KOPT-K1 (cell line): ENCODE measurements around the gene CAMTA1.

Source experiments
- H3K27ac ChIP-seq: fragments of 200-600 bp; sonication (generic); 2 replicates; pipeline ENCODE4 v1.5.1; 2016; ENCODE audit warnings: antibody characterized with exemption, mild to moderate bottlenecking, low read depth, low read length; ENCODE audit not compliant: poor library complexity, severe bottlenecking
- H3K36me3 ChIP-seq: fragments of 200-600 bp; sonication (generic); 2 replicates; pipeline ENCODE4 v1.5.1; 2017; ENCODE audit warnings: antibody characterized with exemption, mild to moderate bottlenecking, low read length, moderate library complexity; ENCODE audit not compliant: insufficient read depth
- H3K9me3 ChIP-seq: fragments of 200-600 bp; sonication (generic); 2 replicates; pipeline ENCODE4 v1.5.1; 2017; ENCODE audit warnings: antibody characterized with exemption, low read length, mild to moderate bottlenecking; ENCODE audit not compliant: insufficient read depth, poor library complexity, severe bottlenecking

CAMTA1 gene

DNA sequence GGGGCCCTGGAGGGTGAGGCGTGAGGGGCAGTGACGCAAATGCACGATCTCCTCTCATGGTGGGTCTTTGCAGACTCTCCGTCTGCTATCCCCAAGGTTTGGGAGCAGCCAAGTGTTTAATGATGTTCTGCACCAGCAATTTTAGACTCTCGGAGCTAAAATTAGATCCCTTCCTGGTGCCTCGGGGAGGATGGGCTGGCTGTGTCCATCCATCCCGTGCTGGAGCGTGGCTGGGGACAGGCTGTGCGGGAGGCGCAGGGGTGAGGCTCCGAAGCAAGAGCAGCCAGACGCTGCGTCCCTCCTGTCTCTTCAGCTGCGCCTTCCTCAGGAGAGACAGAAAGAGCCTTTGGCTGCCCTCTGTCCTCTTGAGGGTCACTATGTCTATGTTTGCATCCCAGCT, 387.6 kb downstream of the CAMTA1 start:
- H3K36me3 ChIP-seq, result no peaks in the 10 kb centered on the region
- H3K9me3 ChIP-seq, result peaks cover 12% of the 10 kb centered on the region

DNA sequence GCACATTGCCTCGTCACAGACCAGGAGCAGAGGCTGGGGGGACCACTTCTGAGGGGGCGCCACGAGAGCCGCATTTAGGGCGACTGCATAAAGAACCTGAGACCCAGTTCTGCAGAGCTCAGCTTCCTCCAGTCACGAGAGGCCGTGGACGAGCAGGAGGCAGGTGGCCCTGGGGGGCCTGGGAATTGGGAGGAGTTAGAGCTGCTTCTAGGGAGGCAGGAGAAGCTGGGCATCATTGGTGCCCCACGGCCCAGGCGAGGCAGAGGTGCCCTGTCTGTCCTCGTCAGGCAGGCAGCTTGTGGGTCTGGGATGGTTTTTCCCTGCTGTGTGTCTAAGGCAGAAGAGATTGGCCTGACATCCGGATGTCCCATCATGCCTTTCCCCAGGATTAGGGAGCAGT, 389.3 kb downstream of the CAMTA1 start:
- Histone ChIP-seq H3K27ac (no peak overlapping the region), H3K9me3 (peaks cover 12% of the 10 kb centered on the region), H3K36me3 (no peaks in the 10 kb centered on the region)

More for the DNA sequence above, 387.6 kb downstream of the CAMTA1 start:
- no peak overlapping the region for H3K27ac ChIP-seq

DNA sequence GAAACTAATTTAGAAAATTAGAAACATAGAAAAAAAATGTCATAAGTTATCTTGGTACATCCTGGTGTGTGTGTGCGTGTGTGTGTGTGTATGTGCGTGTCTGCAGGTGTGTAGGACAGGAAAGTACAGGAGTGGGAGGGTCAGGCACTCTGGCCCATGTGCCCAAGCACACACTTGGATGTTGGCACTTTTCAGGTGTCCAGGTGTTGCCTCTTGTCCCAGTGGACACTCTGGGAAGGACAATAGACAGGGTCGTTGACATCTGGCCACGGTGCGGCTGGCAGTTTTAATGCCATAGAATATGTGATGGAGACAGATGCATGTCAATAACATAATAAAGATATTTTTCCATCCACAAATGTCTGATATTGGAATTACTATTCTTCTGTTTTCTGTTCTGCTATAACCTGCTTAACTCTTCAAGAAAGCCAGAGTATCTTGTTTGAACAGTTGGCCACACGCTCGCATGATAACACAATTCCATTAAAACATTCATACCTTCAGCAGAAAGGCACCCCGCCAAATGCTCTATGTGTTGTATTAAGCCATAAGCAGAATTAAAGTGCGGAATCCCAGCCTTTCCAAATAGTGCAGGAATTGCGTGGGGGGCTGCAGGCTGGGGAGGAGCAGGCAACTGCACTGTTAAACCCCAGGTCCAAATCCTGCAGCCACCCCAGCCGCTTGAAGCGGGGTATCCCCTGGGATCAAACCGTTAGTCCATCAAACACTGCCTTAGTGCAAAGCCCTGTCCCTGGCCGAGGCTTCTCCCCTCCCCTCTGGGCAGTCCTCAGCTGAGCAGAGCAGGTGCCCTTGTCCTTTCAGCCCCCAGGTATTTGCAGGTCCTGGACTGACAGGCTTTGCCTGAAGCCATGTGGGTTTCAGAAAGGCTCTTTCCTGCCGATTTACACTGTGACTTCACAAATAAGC, 390.0 kb downstream of the CAMTA1 start:
- Histone ChIP-seq H3K27ac (no peak overlapping the region), H3K36me3 (no peaks in the 10 kb centered on the region), H3K9me3 (peaks cover 12% of the 10 kb centered on the region)

DNA sequence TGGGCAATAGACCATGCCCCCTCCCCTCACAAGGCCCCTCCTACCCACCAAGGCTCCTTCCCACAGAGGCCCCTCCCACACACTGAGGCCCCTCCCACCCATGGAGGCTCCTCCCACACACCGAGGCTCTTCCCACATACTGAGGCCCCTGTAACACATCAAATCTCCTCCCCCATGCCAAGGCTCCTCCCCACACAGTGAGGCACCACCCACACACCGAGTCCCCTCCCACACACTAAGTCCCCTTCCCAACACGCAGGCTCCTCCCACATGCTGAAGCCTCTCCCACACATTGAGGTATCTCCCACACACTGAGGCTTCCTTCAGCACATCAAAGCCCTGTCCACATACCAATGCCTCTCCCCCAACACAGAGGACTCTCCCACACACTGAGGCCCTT, 391.8 kb downstream of the CAMTA1 start:
- Histone ChIP-seq H3K9me3 (peaks cover 24% of the 10 kb centered on the region), H3K36me3 (no peaks in the 10 kb centered on the region), H3K27ac (no peak overlapping the region)

DNA sequence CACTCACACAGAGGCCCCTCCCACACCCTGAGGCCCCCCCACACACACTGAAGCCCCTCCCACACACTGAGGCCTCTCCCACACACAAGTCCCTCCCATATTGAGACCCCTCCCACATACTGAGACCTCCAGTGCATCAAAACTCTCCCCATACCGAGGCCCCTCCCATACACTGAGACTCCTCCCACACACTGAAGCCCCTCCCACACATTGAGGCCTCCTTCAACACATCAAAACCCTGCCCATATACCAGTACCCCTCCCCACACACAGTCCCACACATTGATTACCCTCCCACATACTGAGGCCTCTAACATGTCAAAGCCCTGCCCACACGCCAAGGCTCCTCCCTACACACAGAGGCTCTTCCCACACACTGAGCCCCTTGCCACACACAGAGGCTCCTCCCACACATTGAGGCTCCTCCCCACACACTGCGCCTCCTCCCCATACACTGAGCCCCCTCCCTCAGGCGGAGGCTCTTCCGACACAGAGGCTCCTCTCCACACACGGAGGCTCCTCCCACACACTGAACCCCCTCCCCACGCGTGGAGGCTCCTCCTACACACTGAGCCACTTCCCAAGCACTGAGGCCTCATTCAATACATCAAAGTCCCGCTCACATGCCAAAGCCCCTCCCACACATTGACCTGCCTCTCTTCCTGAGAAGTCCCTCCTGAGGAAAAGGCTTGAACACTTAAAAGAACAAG, 392.3 kb downstream of the CAMTA1 start:
- Histone ChIP-seq H3K9me3 (peaks cover 24% of the 10 kb centered on the region), H3K36me3 (no peaks in the 10 kb centered on the region), H3K27ac (no peak overlapping the region)

DNA sequence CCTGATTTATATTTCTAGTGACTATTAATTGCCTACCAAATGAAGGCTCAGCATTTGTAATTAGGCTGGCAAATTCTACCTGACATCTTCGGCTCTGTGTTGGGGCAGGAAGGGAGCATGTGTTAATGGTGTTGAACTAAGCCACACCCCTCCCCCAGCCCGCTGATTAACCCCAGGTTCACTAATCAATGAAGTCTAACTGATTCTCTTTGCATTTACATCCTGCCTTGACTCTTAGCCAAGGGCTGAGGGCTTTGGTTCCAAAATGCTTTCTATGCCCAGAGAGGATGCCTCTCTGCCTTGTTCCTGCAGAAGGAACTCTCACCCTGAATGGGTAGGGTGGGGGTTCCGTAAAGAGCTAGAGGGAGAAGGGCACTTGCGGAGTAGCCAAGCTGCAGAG, 393.1 kb downstream of the CAMTA1 start:
- H3K36me3 ChIP-seq, result no peaks in the 10 kb centered on the region
- H3K27ac ChIP-seq, result no peak overlapping the region
- peaks cover 24% of the 10 kb centered on the region for H3K9me3 ChIP-seq

DNA sequence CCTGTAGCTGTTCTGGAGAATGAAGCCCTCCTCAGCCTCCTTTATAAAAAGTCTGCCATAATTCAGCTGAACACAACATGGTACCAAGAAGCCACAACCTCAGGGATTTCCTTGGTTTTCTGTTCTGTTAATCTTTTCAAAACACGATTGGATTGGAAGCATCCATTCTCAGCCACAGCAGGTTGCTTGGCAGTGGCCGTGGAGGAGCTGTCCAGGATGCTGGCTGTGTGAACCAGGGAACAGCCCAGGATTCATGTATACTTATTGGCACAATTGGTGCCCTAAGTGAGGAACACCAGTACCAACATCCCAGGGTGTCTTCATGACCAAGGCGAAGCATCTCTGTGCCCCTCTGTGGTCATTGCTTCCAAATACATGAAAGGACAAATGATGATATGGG, 393.5 kb downstream of the CAMTA1 start:
- H3K27ac ChIP-seq, result no peak overlapping the region
- no peaks in the 10 kb centered on the region for H3K36me3 ChIP-seq

DNA sequence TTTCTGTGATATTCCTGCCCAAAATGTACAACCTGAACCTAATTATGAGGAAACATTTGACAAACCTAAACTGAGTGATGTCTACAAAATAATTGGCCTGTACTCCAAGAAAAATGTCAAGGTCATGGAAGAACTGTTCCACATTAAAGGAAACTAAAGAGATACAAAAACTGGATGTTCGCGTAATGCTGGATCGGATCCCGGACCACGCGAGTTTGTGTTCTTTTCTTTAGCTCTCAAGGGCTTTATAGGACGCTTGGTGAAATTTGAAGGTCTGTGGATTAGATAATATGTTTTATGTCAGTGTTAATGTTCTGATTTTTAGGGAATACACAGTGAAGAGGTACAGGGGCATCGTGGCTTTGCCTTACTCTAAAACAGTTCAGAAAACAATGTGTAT, 400.5 kb downstream of the CAMTA1 start:
- no peak overlapping the region for H3K27ac ChIP-seq
- peaks cover 9% of the 10 kb centered on the region for H3K9me3 ChIP-seq
- H3K36me3 ChIP-seq, result no peaks in the 10 kb centered on the region

More for the DNA sequence above, 393.5 kb downstream of the CAMTA1 start:
- peaks cover 24% of the 10 kb centered on the region for H3K9me3 ChIP-seq

DNA sequence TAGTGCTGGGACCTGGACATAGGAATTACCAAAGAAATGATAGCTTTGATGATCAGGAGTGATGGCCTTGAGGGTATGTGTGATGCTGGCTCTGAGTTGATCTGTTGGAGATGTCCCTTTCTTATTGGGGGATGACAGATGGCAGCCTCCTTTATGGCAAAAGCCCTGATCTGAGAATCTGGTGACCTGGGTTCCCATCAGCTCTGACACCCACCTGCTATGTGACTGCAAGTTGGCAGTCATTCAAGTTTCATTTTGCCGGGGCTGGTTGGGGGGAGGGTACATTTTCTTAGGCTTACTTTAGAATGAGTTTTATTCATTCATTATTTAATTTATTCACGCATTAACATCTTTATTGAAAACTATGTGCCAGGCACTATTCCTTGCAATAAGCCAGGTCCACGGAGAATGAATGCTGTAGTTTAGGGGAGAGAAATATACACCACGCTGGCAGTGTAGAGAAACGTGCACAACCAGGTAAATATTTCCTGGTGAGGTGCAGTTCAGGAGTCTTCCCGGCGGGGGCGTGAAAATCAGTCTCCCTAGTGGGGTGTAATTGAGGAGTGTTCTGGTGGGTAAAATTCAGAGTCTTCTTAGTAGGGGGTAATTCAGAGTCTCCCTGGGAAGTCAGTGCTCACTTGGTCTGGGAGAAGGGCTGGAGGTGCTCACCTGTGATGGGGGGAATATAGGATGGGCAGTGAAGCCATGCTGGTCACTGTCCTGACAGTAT, 401.3 kb downstream of the CAMTA1 start:
- Histone ChIP-seq H3K36me3 (no peaks in the 10 kb centered on the region), H3K27ac (no peak overlapping the region), H3K9me3 (peaks cover under 1% of the 10 kb centered on the region)

DNA sequence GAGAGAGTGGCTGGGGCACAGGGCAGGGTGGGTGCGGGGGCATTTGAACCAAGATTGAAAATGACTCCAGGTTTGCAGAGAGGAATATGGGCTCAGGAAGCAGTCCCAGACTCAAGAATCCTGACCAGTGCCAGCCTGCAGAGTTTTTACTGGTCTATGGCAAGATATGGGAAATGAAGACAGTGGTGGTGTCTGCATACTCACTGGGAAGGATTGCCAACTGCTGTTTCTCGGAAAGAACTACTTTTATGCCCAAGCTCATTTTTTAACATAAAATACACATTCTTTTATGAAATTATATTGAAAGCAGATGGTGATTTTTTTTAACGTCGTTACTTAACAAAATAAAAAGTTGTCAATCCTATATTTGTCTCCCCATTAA, 401.8 kb downstream of the CAMTA1 start:
- Histone ChIP-seq H3K36me3 (no peaks in the 10 kb centered on the region), H3K9me3 (no peaks in the 10 kb centered on the region)

DNA sequence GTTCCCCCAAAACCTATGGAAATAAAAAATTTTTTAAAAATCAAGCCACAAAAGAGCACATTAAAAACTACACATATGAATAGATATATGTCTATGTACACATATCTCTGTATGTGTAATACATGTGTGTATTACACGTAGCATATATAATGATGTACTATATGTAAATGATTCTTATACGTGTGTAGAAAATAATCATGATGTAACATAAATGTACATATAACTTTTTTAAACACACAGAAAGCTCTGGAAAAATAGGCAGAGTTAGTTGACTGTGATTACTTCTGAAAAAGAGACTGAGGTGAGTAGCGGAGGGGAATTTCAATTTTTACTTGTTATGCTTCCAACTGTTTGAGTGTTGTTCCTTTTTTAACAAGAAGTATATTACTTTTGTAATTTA, 405.0 kb downstream of the CAMTA1 start:
- Histone ChIP-seq H3K36me3 (no peaks in the 10 kb centered on the region), H3K27ac (no peak overlapping the region)

More for the DNA sequence above, 401.8 kb downstream of the CAMTA1 start:
- no peak overlapping the region for H3K27ac ChIP-seq

DNA sequence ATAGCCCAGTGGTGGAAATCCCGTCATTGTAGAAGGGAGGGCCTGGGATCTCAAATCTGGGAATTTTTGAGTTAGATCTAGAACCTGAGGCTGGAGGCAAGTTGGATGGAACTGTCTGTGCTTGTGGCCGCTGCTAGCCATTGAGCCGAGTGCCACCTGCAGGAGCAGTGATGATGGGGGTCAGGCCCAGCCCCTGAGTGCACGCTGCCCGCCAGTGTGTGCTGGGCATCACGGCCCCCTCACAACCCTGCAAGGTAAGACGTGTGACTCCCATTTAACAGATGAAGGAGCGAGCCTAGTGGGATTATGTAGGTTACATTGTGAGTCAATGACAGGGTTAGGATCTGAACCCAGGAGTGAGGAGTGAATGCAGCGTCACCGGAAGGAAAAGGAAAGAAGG, 407.2 kb downstream of the CAMTA1 start:
- H3K9me3 ChIP-seq, result no peaks in the 10 kb centered on the region
- no peaks in the 10 kb centered on the region for H3K36me3 ChIP-seq
- no peak overlapping the region for H3K27ac ChIP-seq

More for the DNA sequence above, 405.0 kb downstream of the CAMTA1 start:
- no peaks in the 10 kb centered on the region for H3K9me3 ChIP-seq

DNA sequence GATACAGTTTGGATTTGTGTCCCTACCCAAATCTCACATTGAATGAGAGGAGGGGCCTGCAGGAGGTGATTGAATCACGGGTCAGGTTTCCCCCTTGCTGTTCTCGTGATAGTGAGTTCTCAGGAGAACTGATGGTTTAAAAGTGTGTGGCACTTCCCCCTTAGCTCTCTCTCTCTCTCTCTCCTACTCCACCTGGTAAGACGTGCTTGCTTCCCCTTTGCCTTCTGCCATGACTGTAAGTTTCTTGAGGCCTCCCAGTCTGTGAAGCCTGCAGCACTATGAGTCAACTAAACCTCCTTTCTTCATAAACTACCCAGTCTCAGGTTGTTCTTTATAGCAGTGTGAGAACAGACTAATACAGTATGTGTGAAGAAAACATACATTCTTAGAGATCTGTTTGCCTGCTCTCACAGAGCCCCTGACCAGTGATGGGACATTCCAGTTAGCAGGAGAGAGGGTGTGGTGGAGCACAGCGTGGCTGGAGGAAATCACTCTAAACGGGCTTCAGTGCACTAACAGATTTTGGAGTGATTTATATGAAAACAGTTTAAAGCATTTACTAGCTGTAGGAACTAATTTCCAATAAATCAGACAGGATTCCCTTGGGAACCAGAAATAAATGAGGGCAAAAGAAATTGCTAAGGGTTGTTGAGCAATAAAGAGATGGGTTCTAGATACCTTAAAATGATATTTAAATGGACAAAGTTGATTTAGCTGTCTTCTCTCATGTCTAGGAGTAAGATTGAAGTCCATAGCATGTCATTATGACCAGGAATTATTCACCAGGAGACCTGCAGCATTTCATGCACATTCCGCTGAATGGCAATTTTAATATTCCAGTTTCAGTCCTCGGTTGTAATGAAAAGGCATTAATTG, 411.0 kb downstream of the CAMTA1 start:
- Histone ChIP-seq H3K27ac (no peak overlapping the region), H3K9me3 (no peaks in the 10 kb centered on the region), H3K36me3 (no peaks in the 10 kb centered on the region)

DNA sequence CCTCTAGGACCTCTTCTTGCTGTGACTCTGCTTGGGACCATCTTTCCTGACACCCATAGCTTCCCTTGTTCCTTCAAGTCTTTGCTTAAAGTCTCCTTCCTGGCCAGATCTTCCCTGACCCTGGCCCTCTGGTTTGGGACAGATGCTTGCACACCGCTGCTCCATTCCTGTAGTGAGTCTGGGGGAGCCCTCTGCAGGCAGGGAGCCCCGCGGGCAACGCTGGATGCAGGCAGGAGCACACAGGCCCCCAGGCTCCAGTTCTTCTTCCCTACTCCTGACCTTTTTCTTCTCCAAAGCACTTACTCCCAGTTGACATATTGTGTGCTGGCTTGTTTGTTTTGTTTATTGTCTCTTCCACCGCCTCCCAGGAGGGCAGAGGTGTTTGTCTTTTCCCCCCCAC, 413.4 kb downstream of the CAMTA1 start:
- no peaks in the 10 kb centered on the region for H3K9me3 ChIP-seq
- H3K27ac ChIP-seq, result no peak overlapping the region
- H3K36me3 ChIP-seq, result no peaks in the 10 kb centered on the region
